Erythroblast (primary cell): Measurements from ENCODE around the gene SYNPO.

Experiments
- GATA1 ChIP-seq: IDR thresholded peaks from 2 replicates; pipeline ENCODE4 v1.6.1; 2011; ENCODE audit warnings: low read depth, mild to moderate bottlenecking, control low read depth, low read length, moderate library complexity
- POLR2A ChIP-seq: IDR thresholded peaks from 2 replicates; pipeline ENCODE4 v1.6.1; 2011; ENCODE audit warnings: mild to moderate bottlenecking, low read length

DNA sequence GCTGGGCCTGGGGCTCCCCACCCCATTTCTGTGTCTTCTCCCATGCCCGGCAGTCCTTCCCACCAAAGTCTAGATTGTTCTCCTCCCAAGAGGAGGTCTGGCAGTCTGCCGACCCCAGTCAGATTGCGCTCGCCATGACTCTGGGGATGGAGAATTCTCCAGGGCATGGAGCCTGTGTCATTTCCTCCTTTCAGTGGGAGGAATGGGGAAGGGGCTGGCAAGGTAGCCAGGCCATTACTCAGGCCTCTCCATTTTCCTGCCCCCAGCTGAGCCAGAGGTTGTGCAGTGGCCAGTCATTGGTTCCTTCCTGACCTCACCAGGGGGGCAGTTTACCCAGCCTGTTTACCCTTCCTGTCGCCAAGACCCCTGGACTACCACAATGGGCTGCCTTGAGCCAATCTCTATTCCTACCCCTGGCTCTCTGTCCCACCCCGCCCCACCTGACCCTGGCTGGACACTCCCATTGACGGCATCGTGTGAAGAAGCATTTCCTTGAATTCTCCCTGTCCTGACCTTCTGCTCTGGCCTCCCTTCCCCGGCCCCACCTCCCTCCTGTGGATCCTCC, 628 bp downstream of the SYNPO start:
- TF ChIP-seq POLR2A, result no peak
- TF ChIP-seq GATA1, result no peak
